Endometrial microvascular endothelial cells (primary cell): ENCODE measurements around the gene GALNT14. TPM values are rescaled to one million over a fixed set of nuclear protein-coding genes. Genes with fewer than 3 reads are reported as not detected.
"Not testable (repeated sequence)": the region's sequence is repeated elsewhere in the genome, so short reads cannot be mapped to it uniquely, and the experiment has no call there.

Source experiments
- in situ Hi-C: cut with HindIII; loops from 2 replicates; pipeline ENCODE4 v1.10.0; 2017; ENCODE audit warnings: low sequenced_read_pairs, low pct_unique_long_range_greater_than_20kb; ENCODE audit errors: inconsistent ontology term
- total RNA-seq: library from RNA; depleted of rRNA; stranded (reverse); fragments of >200 nt; gene quantifications from one replicate; pipeline ENCODE4 v1.2.3, GENCODE V29; 2015; ENCODE audit errors: inconsistent ontology term

The GALNT14 gene, protein sequence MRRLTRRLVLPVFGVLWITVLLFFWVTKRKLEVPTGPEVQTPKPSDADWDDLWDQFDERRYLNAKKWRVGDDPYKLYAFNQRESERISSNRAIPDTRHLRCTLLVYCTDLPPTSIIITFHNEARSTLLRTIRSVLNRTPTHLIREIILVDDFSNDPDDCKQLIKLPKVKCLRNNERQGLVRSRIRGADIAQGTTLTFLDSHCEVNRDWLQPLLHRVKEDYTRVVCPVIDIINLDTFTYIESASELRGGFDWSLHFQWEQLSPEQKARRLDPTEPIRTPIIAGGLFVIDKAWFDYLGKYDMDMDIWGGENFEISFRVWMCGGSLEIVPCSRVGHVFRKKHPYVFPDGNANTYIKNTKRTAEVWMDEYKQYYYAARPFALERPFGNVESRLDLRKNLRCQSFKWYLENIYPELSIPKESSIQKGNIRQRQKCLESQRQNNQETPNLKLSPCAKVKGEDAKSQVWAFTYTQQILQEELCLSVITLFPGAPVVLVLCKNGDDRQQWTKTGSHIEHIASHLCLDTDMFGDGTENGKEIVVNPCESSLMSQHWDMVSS
- 3.6 TPM for total RNA-seq

DNA sequence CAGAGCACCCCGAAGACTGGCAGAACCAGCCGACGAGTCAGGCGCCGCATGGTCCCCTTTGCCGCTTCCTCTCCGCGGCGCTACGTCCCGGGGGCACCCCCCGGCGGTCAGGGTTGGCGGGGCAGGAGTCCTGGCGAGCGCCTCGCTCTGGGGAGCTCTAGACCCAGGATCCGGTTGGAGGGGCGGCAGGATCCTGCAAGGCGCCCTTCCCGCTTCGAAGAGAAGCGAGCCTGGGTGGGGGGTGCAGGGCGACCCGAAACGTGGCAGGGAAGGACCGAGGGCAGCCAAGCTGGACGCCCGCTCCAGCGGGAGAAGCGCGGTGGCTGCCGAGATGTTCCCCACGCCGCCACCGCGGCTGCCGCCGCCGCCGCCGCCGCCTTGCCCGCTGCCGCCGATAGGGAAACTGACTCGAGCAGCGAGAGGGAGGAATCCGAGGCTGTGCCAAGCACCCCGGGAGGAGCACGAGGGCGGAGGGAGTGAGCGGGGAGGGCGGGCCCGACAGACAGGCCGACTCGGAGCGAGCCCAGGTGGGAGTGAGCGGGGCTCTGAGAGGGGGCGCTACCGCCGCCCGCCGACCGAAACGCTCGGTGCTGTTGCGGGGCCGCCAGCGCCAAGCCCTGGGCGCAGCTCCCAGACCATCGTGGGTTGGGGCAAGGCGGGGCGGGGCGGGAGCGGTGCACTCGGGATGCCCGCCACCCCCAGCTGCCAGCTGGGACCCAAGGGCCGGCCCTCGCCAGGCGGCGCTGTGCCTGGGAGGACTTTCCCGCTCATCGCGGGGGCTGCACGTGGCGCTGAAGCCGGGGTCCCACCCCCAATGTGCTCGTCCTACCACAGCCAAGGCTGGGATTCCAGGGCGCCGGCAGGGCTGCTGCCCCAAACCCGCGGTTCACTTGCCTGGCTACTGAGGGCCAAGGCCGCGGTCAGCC lies at the start of gene GALNT14:
GALNT14 (minus strand) TSS at position 404 of the 926 bp plus-strand sequence; CDS start at position 50, 354 bp downstream.
- in situ Hi-C loops, result no loop called here

DNA sequence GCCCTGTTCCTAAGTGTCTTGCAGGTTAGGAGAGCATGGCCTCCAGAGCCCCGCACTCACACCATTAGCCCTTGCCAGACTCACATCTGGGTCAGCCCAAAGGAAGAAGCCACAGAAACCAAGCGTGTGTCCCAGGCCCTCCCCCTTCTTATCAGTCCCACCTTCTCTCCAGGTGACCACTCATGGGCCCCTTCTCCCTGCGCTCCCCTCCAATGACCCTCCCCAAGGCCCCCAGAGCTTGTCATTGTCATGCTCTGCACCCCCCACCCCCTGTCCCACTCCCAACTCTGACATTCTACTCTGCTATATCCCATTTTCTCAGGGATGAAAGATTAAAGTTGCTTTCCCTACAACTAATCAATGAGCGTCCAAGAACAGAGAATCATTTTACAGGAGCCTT lies 48.9 kb upstream of the GALNT14 start:
- in situ Hi-C loops, result no loop called here

DNA sequence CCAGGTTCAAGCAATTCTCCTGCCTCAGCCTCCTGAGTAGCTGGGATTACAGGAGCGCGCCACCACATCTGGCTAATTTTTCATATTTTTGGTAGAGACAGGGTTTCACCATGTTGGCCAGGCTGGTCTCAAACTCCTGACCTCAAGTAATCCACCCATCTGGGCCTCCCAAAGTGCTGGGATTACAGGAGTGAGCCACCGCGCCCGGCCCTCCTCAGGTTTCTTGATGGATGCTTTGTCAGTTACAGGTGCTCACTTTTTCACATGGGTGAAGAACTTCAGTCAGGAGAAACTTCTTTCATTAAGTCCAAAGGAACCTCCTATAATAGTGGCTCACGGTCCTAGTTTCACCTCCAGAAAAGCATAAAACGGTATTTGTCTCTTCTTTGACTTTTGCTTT lies 45.7 kb upstream of the GALNT14 start:
- in situ Hi-C loops, result not testable (repeated sequence)

DNA sequence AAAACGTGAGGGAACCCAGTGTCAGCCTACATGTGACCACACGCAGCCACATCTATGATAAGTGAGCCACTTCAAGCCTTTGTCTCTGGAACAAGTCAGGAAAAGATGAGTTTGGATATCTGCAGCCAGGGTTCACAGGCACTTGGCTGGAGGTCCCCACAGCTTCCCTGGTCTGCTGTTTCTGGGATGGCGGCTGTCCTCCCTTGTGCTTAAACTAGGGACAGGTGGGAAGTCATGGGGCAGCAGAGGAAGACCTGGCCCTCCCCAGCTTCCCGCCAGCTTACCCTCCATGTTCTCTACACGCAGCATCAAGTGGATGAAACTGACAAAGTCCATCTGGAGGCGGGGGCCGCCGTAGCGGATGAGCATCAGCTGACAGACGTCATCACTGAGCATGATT lies 38.5 kb upstream of the GALNT14 start:
- in situ Hi-C loops, result no loop called here

DNA sequence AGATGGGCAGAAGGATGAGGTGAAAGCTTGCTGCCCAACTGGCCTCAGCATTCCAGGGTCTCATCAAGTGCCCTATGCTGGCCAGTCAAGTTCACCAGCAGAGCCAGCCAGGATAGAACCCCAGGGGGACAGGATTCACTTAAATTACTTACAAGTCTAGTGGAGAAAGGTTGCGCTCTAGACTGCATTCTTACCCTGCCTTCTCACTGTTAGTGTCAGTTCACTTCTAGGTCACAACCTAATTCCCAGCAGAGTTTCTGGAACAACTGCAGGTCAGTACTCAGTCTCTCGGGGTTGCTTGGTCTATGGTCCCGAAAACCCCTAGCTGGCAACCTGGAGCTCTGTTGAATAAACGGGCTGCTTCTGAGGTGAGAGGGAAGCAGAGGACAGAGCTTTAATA lies 32.9 kb upstream of the GALNT14 start:
- in situ Hi-C loops, result no loop called here

- in situ Hi-C loops, result no loop called here
Observed at GRCh38 chr2:31170071-31170698, 31.9 kb upstream of the GALNT14 start.

DNA sequence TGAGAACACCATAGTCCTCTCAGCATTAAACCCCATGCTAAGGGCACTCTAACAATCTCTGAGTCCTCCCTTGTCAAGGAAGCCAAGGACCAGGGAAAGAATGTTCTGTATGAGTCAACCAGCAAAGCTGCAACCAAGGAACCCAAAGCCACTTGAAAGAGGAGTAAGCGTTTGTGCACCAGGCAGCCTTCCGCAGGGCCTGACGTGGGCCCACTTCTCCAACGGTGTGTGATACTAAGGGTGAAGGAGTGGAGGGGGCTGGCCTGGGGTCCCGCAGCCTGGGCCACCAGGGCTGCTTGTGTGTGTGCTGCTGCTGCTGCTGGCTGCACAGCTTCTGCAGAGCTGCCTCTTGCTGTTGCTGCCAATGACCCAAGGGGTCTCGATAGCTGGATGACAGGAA lies 30.1 kb upstream of the GALNT14 start:
- in situ Hi-C loops, result no loop called here

DNA sequence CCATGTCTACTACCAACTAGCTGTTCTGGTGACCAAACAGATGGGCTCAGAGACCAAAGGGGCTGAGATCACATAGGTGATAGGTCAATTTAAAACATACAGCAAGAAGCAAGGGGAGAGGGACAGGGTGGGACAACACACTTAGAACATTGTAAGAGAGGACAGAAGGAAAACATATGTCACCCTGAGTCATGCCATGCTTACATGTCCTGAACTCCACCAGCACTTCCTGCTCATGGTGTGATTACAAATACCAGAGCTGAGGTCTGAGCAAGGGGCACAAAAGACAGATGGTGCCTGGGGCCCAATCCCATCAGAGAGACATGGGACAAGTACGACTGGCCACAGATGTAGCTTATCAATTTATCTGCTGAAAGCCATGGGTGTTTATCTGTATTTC lies 28.7 kb upstream of the GALNT14 start:
- in situ Hi-C loops, result no loop called here

DNA sequence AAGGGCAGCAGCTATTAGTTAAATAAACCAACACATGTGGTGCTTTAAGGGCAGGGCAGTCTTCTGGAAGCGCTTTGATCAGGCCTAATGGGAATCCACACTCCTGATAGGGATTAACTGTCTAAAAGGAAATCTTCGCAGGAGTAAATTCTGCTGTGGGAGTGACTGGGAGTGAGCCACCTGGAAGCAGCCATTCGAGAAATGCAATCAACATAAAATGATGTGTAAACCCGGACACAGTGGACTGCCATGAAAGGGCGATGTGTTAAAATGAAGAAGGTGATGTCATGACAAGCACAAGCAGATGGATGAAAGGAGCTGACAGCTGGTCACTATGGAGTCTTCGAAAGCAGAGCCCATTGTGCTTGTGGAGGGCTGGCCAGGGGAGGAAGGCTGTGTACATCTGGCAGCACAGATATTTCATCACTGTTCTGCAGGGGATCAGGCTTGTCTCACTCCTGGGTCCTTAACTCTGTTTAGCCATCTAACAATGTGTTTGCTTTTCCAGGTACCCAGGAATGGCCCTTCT lies 24.8 kb upstream of the GALNT14 start:
- in situ Hi-C loops, result no loop called here

GRCh38 chr2:31161637-31162036 lies 23.4 kb upstream of the GALNT14 start:
- in situ Hi-C loops, result no loop called here

GRCh38 chr2:31151501-31151900 lies 13.3 kb upstream of the GALNT14 start:
- in situ Hi-C loops, result no loop called here

- in situ Hi-C loops, result no loop called here
Observed at GRCh38 chr2:31150120-31150670, 12.0 kb upstream of the GALNT14 start.

DNA sequence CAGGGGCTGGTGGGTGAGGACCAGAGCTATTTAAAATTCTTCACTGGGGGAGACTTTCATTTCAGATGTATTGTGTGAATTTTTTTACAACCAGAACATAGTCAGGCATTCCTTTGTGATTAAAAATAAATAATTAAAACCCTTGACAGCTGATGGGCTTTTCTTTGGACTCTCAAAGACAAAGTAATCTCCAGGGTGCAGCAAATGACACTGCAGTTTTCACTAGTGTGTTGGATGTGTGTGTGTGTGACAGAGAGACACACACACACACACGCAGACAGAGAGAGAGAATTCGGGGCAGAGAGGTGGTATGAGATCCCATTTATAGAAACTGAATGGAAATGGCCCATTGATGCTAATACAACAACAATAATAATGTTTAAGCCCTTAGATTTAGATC lies 10.3 kb upstream of the GALNT14 start:
- in situ Hi-C loops, result no loop called here

DNA sequence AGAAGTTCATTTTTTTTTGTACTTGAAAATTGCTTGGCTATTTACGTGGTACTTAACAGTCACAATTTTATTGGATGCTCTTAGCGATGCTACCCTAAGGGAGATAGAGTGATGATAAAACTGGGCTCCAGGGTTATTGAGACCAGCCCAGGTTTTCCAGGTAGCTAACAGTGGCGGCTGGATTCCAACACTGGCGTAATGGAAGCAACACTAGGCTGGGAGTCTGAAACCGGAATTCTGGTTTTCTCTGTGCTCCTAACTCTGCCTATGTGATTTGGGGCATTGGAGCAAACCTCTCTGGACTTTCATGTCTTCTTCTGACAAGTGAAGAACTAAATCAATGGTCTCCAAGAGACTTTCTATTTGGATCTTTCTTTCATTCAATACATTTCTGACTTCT lies 9.4 kb upstream of the GALNT14 start:
- in situ Hi-C loops, result no loop called here

DNA sequence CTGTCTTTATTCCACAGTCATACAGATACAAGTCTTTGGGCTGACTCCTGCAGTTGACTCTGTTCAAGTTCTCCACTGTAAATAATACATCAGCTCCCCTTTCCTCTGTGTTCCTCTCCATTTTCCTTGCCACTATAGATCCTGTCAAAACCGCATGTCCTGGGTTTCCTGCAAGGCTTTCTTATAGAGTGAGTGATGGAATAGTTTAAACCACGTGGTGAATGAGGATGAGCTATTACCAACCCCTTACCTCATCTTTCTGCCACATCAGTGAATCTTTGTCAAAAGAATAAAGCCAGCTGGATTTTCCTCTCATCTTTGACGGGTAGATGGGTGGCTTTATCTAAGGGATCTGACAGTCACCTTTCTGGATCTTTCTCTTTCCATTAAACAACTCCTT lies 3.9 kb upstream of the GALNT14 start:
- in situ Hi-C loops, result no loop called here

DNA sequence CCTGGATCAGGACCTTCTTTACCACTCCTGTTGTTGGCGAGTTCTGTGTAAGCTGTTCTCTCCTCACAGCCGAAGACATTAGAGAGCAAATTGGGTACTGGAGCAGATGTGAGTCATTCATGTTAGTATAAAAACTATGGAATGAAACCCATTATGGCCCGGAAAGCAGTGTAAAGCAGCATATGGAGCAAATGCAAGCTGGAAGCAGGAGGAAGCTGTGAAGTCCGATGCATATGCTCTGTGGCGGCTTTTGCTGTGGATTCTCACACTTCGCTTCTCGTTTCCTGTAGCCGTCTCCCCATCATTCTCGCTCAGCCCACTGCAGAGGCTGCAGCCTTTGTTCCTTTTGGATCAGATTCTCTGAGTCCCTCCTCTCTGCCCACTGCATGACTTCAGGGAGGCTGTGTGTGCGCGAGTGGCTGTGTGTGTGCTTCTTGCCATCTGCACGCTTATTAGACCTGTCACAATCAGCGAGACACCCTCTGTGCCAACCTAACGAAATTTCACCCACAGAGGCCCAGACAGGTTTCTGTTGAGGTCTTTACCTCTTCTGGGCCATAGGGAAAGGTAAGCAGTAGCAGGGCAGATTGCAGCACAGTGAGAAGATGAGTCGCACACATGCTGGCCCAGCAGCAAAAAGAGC lies 3.3 kb upstream of the GALNT14 start:
- in situ Hi-C loops, result no loop called here

- in situ Hi-C loops, result no loop called here
Observed at GRCh38 chr2:31140151-31140550, 1.9 kb upstream of the GALNT14 start.

- in situ Hi-C loops, result no loop called here
Observed at GRCh38 chr2:31139671-31140070, 1.4 kb upstream of the GALNT14 start.
